HG02759 (cell line): Measurements from ENCODE around the gene ARHGEF4.
A peak's percentile ranks its signal among the peaks of the same experiment; 100 is the strongest.

Source experiments
- ATAC-seq: cut with Tn5 transposase; IDR thresholded peaks from one replicate; pipeline ENCODE4 v1.9.1; 2021; ENCODE audit warnings: mild to moderate bottlenecking, moderate library complexity; ENCODE audit not compliant: unreplicated experiment

ARHGEF4 gene

GRCh38 chr2:130814931-130815680, 21.6 kb upstream of the ARHGEF4 start:
- ATAC-seq = no peak

GRCh38 chr2:130818809-130819208, 17.9 kb upstream of the ARHGEF4 start:
- ATAC-seq = no peak

GRCh38 chr2:130819226-130819607, 17.5 kb upstream of the ARHGEF4 start:
- ATAC-seq = no peak

GRCh38 chr2:130819608-130820278, 17.0 kb upstream of the ARHGEF4 start:
- no peak for ATAC-seq

- ATAC-seq = no peak
These were observed 16.3 kb upstream of the ARHGEF4 start for GRCh38 chr2:130820279-130820861.

- no peak for ATAC-seq
These were observed 14.8 kb upstream of the ARHGEF4 start for GRCh38 chr2:130821867-130822266.

GRCh38 chr2:130822766-130823165, 13.9 kb upstream of the ARHGEF4 start:
- no peak for ATAC-seq

- no peak for ATAC-seq
These were observed 13.4 kb upstream of the ARHGEF4 start for GRCh38 chr2:130823171-130823885.

- ATAC-seq = peak; percentile 45
These were observed 12.7 kb upstream of the ARHGEF4 start for GRCh38 chr2:130823886-130824491.

GRCh38 chr2:130824492-130825061, 12.1 kb upstream of the ARHGEF4 start:
- peak; percentile 85 for ATAC-seq

GRCh38 chr2:130825231-130825965, 11.3 kb upstream of the ARHGEF4 start:
- ATAC-seq = no peak

- no peak for ATAC-seq
These were observed 10.8 kb upstream of the ARHGEF4 start for GRCh38 chr2:130825966-130826253.

- ATAC-seq = no peak
These were observed 10.3 kb upstream of the ARHGEF4 start for GRCh38 chr2:130826419-130826818.

- ATAC-seq = no peak
These were observed 9.8 kb upstream of the ARHGEF4 start for GRCh38 chr2:130826821-130827501.

- ATAC-seq = no peak
These were observed 9.0 kb upstream of the ARHGEF4 start for GRCh38 chr2:130827502-130828251.

- no peak for ATAC-seq
These were observed 8.3 kb upstream of the ARHGEF4 start for GRCh38 chr2:130828461-130828860.

- ATAC-seq = no peak
These were observed 7.7 kb upstream of the ARHGEF4 start for GRCh38 chr2:130829015-130829414.

- no peak for ATAC-seq
These were observed 6.2 kb upstream of the ARHGEF4 start for GRCh38 chr2:130830538-130830937.

- ATAC-seq = no peak
These were observed 5.4 kb upstream of the ARHGEF4 start for GRCh38 chr2:130831356-130831755.
